ENCODE data around the gene PI4KA.

- TF ChIP-seq USF2 (IDR thresholded peaks at IDR 0.05; ENCODE audit: low read depth, low read length) (no peak), USF2 (CRISPR knock-in tag; IDR thresholded peaks at IDR 0.05; ENCODE audit: borderline replicate concordance) (no peak), ZNF138 (CRISPR knock-in tag; IDR thresholded peaks at IDR 0.05; ENCODE audit: low read depth) (no peak), SMAD1 (CRISPR knock-in tag; IDR thresholded peaks at IDR 0.05; ENCODE audit: borderline replicate concordance, low read depth) (no peak), SMARCC2 (IDR thresholded peaks at IDR 0.05) (no peak), HNRNPK (IDR thresholded peaks at IDR 0.05; ENCODE audit: low read depth, low read length, poor library complexity, severe bottlenecking) (no peak), POLR2A (IDR thresholded peaks at IDR 0.05; ENCODE audit: insufficient read depth in 1 of 2, low read depth in 2 of 2, low read length in 2 of 2) (no peak), CBX5 (CRISPR knock-in tag; IDR thresholded peaks at IDR 0.05; ENCODE audit: borderline replicate concordance) (no peak), ZNF777 (CRISPR knock-in tag; IDR thresholded peaks at IDR 0.05) (no peak), KDM4B (CRISPR knock-in tag; IDR thresholded peaks at IDR 0.05) (no peak), ATF6 (CRISPR knock-in tag; conservative IDR thresholded peaks at IDR 0.05) (no peak), ZNF142 (CRISPR knock-in tag; IDR thresholded peaks at IDR 0.05) (no peak), KLF13 (CRISPR knock-in tag; IDR thresholded peaks at IDR 0.05) (no peak)
These were observed 26.5 kb upstream of the PI4KA start for GRCh38 chr22:20885017-20885556.

Data from HepG2 (cell line).